Measurements from ENCODE around the gene CAMTA1.

CAMTA1 gene

GRCh38 chr1:7655354-7655753 lies 870.1 kb downstream of the CAMTA1 start:
- no peak for DNase-seq

- no peak for DNase-seq
Observed at GRCh38 chr1:7656557-7657215, 871.4 kb downstream of the CAMTA1 start.

GRCh38 chr1:7657287-7658016 lies 872.2 kb downstream of the CAMTA1 start:
- no peak for DNase-seq

GRCh38 chr1:7658099-7658498 lies 872.8 kb downstream of the CAMTA1 start:
- no peak for DNase-seq

GRCh38 chr1:7659514-7659913 lies 874.3 kb downstream of the CAMTA1 start:
- DNase-seq: no peak

GRCh38 chr1:7663451-7664146 lies 878.3 kb downstream of the CAMTA1 start:
- DNase-seq: no peak

GRCh38 chr1:7664147-7664892 lies 879.1 kb downstream of the CAMTA1 start:
- DNase-seq: no peak

- no peak for DNase-seq
Observed at GRCh38 chr1:7664893-7665250, 879.6 kb downstream of the CAMTA1 start.

- DNase-seq: no peak
Observed at GRCh38 chr1:7666249-7666648, 881.0 kb downstream of the CAMTA1 start.

- DNase-seq: no peak
Observed at GRCh38 chr1:7667159-7667558, 881.9 kb downstream of the CAMTA1 start.

GRCh38 chr1:7667625-7668218 lies 882.5 kb downstream of the CAMTA1 start:
- peak; percentile 71 for DNase-seq

- DNase-seq: peak; percentile 47
Observed at GRCh38 chr1:7669559-7670311, 884.5 kb downstream of the CAMTA1 start.

- DNase-seq: no peak
Observed at GRCh38 chr1:7670334-7671145, 885.3 kb downstream of the CAMTA1 start.

GRCh38 chr1:7671146-7671465 lies 885.9 kb downstream of the CAMTA1 start:
- DNase-seq: no peak

GRCh38 chr1:7671676-7672075 lies 886.4 kb downstream of the CAMTA1 start:
- no peak for DNase-seq

- no peak for DNase-seq
Observed at GRCh38 chr1:7672864-7673263, 887.6 kb downstream of the CAMTA1 start.

- DNase-seq: no peak
Observed at GRCh38 chr1:7674972-7675371, 889.7 kb downstream of the CAMTA1 start.

GRCh38 chr1:7675431-7676273 lies 890.4 kb downstream of the CAMTA1 start:
- DNase-seq: no peak

GRCh38 chr1:7676274-7676945 lies 891.2 kb downstream of the CAMTA1 start:
- no peak for DNase-seq

GRCh38 chr1:7677111-7677510 lies 891.9 kb downstream of the CAMTA1 start:
- DNase-seq: no peak
